D721Med (cell line): ENCODE measurements around the gene MSL3B.

Experiments used
- DNase-seq: peaks from one replicate; pipeline ENCODE4 v3.0.0; 2011; ENCODE audit warnings: low spot score; ENCODE audit not compliant: insufficient read length
- FAIRE-seq: peaks from 2 replicates; lab custom pipeline; 2011; peaks lifted over from hg19 to GRCh38; lab: Jason Lieb, UNC
- CTCF ChIP-seq: IDR thresholded peaks from 2 replicates; pipeline ENCODE4 v1.5.1; 2012; ENCODE audit warnings: mild to moderate bottlenecking, control low read depth; ENCODE audit not compliant: insufficient read depth; ENCODE audit errors: missing control alignments

The MSL3B gene

GRCh38 chr2:233847248-233847898, 20.8 kb downstream of the MSL3B start:
- FAIRE-seq (no peak), DNase-seq (no peak)
- no peak for TF ChIP-seq CTCF

DNA sequence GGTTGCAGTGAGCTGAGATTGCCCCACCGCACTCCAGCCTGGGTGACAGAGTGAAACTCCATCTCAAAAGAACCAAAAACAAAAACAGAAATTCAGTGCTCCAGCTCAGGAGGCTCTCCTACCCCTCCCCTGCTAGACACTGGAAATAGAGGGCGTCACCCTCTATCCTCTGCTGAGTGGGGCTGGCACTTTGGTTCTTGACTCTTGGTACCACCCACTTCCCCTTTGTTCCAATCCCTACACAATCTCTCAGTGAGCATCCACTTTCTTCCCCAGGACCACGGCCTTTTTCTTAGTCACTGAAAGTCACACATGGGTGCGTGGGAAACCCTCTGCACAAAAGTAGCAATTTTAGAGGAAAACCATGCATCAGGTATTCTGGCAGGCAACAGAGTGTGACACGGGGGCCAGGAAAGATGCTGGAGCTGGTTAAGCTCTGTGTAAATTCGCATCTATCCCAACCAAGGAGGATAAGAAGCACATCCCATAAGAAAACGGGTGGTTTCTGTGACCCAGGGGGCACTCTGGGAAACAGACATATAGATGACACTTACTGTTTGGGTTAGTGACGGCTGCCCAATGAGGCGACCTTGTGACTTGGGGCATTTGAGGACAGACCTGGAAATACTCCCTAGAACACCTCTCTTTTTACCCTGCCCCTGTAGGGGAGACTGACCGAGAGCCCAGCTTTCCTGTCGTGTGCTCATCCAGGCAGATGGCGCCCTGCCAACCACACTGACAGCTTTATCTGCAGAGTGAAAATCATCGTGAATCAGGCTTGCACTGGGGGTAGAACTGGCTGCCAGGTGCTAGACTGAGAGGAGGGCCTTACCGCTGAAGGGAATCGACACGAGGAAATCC, 21.6 kb downstream of the MSL3B start:
- DNase-seq (no peak), FAIRE-seq (no peak)
- TF ChIP-seq CTCF = no peak

DNA sequence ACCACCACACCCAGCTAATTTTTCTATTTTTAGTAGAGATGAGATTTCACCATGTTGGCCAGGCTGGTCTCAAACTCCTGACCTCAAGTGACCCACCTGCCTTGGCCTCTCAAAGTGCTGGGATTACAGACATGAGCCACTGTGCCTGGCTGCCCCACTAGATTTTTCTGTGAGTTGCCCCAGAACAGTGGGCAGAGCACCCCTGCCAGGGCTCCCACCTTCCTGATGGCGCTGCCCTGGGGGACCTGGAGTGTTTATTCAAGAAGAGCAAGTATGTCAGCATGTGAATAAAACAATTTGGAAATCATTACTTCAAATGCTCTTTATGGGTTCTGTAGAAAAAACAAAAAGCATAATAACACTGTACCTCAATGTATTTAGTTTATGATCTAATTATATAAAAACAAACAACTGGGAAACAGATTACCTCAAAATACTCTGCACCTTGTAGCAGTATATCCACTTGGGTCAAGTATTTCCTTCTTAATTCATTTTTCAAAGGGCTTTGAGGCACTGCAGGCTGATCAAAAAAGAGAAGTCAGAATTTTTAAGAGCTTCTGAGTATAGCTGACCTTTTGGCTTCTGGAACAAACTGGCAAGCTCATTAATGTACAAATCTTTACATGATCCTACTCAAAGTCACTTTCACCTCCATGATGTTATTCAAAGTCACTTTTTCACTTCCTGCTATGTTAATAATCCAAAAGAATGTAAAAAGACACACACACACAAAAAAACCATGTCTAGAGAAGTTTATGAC, 22.7 kb downstream of the MSL3B start:
- DNase-seq (no peak), FAIRE-seq (no peak)
- TF ChIP-seq CTCF = no peak

DNA sequence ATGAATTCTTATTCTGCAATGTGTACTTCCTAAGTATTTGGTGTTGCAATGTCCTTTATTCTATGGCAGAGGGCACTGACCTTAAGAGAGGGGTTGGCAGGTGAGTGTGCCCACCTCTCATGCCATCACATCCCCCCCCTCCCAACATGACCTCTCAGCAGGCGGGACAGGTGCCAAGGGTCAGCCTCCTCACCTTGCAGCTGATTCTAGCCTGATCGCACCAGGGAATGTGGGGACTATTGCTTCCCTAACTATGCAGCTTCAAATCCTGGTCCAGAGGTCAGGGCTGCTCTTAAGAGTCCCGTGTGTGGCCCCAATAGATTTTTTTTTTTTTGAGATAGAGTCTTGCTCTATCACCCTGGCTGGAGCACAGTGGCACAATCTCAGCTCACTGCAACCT, 23.4 kb downstream of the MSL3B start:
- no peak for FAIRE-seq
- DNase-seq = no peak
- no peak for TF ChIP-seq CTCF

- DNase-seq (no peak), FAIRE-seq (no peak)
- no peak for TF ChIP-seq CTCF
Measured at GRCh38 chr2:233844064-233844807, 23.9 kb downstream of the MSL3B start.

DNA sequence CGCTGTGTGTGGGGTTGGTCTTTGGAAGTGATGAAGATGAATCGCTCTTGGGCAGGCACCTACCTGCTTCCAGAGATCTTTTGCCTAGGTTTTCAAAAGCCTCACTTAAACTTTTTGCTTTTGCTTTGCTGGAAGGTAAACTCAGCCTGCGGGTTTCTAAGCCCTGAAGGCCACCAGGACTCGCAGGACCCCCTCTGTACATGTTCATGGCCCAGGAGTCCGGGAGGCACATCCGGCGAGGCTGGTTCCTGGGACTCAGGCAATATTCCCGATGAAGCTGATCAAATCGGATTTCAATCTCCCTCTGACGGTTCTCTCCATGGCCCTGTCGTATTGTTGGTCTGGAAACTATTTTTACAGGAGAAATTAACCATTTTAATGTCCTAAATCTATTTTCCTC, 27.0 kb downstream of the MSL3B start:
- DNase-seq = no peak
- TF ChIP-seq CTCF = no peak
- no peak for FAIRE-seq
